Fibroblast of the conjunctiva (primary cell): ENCODE data around the gene TPPP.
"Not testable (repeated sequence)": the region's sequence is repeated elsewhere in the genome, so short reads cannot be mapped to it uniquely, and the experiment has no call there.

Experiments
- DNase-seq: peaks from one replicate; pipeline ENCODE4 v3.0.0-alpha.2; 2010; ENCODE audit warnings: low read depth

TPPP gene

GRCh38 chr5:645421-645820, 47.7 kb downstream of the TPPP start:
- no peak for DNase-seq

DNA sequence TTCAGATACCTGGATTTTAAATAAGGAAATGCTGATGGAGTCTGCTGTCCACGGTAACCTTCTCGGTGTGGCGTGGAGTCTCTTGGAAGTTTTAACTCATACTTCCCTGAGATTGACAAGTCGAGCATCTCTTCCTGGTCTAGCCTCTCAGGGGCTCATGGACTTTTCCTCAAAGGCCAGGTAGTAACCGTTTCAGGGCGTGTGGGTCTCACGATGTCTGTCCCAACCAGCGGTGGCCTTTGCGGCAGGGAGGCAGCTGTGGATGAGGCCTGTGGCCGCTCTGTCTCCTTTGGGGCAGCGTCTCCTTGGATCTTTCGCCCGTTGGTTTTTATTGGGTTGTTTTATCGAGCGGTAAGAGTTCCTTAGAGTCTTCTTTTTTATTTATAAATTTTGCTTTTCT, 48.2 kb downstream of the TPPP start:
- DNase-seq = no peak

- no peak for DNase-seq
Observed at GRCh38 chr5:644509-644908, 48.6 kb downstream of the TPPP start.

- no peak for DNase-seq
Observed at GRCh38 chr5:643811-644271, 49.3 kb downstream of the TPPP start.

DNA sequence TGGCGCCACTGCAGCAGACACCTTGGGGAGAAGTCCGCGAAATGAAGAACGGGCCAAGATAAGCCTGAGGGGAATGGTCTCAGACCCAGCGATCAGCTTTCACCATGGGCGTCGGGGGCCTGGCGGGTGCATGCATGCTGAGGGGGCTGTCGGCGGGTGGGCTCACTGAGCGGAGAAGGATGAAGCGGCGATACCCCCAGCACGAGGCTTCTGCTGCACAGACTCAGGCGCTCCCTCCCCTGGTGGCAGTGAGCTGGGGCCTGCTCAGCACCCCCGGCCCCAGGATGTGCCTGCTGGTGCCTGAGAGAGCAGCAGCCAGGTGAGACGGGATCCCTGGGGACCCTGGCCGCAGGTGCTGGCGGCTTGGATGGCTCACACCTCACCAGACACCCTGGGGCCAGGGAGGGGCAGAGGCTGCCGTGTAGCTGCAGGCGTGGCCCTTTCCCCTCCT, 49.8 kb downstream of the TPPP start:
- DNase-seq = no peak

GRCh38 chr5:642481-642880, 50.7 kb downstream of the TPPP start:
- no peak for DNase-seq

DNA sequence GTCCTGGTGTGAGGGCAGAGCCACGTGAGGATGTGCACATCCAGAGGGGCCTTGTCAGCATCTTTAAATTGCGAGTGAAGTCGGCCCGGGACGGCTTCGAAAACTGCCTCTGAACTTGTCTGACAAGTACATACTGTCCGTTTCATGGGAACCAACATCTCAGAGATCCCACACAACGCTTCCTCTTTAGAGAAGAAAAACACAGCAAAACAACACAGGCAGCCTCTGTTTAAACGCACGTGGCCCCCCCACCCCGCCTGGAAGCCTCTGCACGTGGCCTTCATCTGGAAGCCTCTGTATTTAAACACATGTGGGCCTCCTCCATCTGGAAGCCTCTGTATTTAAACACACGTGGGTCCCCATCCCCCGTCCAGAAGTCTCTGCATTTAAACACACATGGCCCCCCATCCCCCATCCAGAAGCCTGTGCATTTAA, 51.8 kb downstream of the TPPP start:
- DNase-seq = no peak

- DNase-seq = no peak
Observed at GRCh38 chr5:640461-641330, 52.5 kb downstream of the TPPP start.

DNA sequence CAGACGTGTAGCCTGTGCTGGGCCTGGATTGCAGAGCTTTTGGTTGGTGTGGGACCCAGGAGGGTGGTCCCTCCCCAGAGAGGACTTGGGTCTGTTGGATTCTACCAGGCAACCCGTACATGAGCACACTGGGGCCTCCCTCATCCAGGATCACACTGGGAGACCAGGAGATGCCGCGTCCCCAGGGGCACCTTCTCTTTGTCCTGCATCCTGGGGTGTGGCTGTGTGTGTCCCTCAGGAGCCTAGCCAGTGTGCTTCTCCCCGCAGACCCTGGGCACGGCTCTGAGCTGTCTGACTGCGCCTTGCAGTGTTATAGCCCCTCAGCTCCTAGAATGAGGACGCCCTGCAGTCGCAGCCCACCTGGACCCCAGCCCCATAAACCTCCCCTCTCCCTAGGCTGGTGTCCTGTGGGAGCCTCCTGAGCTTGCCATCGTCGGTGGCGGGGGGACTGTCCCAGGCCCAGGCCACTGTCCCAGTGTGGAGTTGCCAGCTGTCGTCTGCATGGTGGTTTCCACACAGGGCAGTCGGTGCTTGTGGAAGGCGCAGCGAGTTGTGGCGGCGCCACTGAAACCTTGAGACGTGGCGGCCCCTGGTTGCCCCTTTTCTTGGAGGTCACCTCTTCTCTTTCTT, 53.5 kb downstream of the TPPP start:
- DNase-seq = no peak

- DNase-seq = no peak
Observed at GRCh38 chr5:639253-639530, 54.0 kb downstream of the TPPP start.

DNA sequence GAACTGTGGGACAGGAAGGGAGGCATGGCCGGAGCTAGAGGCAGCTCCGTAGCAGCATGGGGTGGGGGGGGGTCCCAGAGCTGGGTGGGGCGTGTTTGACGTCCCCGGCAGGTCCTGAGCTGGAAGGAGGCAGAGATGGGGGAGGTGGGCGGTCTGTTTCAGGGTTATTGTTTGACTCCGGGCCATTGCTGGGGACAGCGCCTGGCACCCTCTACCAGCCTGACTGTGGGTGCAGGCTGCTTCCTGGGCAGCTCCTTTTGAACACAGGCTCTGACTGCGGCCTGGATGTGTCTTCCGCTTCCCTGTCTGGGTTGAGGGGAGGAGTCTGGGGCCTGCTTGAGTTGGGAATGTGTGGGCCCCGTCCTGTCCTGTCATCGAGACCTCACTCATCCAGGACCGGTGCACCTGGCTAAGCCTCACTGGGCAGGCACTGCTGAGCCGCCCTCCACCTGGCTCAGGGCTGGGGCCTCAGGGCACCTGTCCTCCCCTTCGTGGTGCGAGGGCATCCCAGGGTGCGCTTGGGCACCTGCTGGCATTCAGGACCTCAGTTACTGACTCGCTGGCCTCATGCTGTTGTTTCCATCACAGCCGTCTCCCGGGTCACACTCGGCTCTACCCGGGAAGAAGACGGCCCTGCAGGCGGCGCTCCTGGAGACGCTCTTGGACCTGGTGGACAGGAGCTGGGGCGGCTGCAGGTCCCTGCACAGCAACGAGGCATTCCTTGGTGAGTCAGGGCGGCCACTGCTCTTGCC, 54.5 kb downstream of the TPPP start:
- no peak for DNase-seq

DNA sequence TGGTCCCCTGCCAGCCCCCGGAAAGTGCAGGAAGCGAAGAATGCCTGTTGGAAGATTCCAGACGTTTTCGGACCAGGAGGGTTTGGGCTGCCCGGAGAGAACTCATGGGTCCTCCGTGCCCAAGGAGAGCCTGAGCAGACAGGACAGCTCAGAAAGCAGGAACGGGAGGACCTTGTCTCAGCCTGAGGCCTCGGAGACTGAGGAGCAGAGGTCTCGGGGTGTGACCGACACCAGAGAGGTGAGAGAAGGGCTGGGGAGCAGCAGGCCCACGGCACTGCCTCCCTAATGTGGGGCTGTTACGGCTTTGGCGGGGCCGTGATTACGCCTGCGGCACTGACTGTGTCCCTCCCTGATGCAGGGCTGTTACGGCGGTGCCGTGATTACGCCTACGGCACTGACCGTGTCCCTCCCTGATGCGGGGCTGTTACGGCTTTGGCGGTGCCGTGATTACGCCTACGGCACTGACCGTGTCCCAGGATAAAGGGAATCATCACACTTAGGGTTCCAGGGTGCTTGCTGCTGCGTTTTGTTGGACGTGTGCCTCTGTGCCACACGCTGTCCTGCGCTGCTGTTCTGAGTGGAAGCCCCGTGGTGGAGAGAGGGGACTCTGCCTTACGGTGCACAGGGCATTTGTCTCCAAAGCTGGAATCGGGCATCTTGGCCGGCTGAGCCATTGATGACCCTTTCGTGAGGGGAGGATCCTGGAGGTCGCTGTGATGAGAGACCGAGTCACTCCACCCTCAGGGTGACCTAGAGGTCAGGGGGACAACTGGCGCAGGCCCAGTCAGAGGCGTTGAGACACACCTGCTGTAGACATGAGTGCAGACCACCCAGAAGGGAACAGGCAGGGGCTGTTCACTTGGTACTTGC, 55.3 kb downstream of the TPPP start:
- DNase-seq = no peak

DNA sequence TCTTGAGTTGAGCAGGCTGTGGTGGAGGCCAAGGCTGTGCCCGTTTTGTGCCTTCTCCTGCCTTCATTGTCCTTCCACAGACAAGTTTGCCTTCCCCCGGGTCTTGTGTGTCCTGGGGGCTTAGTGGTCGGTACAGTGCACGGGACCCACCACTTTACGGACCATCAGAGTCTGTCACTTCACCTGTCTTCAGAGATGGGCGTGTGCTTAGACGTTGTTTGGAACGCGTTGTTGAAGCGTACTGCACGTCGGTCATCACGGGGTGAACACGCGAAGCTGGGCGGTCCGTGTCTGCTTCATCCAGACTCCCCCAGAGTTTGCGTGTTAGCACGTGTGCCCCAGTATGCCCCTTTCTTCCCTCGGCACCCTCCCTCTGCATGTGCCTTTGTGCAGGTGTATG, 56.2 kb downstream of the TPPP start:
- no peak for DNase-seq

DNA sequence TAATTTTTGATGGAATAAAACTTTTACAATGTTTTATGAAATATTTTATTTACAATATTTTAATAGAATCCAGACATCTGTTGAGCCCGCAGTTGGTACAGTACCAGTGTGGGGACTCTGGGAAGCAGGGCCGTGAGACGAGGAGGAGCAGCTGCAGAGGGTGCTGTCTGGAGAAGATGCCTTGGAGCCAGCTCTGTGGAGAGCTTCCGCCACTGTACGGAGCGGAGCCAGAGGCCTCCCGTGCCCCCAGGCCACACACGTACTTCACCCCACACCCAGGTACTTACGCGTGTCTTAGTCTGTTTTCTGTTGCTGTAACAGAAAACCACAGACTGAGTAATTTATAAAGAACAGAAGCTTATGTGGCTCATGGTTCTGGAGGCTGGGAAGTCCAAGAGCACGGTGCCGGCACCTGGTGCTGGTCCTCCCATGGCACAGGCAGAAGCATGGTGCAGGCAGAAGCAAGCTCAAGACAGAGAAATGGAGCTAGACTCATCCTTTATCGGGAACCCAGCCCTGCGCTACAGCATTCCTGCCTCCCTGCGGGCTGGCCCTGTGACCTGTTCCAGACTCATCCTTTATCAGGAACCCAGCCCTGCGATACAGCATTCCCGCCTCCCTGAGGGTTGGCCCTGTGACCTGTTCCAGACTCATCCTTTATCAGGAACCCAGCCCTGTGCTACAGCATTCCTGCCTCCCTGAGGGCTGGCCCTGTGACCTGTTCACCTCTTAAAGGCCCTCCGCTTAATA, 57.7 kb downstream of the TPPP start:
- no peak for DNase-seq

DNA sequence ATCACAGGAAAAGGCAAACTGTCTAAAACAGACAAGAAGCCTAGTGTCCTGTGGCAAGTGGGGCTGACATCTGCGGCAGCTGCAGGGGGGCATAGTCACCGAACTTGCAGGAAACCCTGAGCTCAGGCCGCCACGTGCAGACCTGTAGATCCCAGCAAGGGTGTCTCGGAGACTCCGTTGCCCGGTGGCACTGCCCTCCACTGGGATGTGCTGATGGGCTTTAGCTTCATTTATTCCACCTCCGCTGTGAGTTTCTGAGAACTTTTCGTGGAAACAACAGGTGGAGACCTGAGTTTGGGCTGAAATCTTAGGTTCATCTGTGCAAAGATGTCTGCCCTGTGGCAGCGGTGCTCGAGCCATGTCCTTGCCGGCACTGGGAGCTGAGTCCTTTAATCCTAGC, 59.0 kb downstream of the TPPP start:
- DNase-seq = no peak

DNA sequence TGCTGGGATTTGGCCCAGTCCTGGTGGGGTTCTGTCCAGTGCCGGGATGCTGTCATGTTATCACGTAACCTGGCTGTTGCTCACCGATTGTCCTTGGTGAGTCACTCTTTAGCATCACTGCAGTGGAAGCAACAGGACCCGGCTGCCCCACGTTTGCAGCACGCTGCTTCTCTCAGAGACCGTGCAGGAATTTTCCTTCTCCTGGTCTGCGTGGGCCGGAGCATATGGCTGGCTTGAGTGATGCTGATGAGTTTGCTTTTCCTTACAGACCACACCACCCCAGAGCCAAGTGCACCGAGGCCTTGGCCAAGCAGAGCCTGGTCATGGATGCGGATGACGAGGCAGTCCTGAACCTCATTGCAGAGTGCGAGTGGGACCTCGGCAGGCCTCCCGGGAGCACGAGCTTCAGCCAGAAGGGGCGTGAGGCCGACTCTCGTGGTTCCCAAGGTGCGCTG, 59.6 kb downstream of the TPPP start:
- DNase-seq = no peak

DNA sequence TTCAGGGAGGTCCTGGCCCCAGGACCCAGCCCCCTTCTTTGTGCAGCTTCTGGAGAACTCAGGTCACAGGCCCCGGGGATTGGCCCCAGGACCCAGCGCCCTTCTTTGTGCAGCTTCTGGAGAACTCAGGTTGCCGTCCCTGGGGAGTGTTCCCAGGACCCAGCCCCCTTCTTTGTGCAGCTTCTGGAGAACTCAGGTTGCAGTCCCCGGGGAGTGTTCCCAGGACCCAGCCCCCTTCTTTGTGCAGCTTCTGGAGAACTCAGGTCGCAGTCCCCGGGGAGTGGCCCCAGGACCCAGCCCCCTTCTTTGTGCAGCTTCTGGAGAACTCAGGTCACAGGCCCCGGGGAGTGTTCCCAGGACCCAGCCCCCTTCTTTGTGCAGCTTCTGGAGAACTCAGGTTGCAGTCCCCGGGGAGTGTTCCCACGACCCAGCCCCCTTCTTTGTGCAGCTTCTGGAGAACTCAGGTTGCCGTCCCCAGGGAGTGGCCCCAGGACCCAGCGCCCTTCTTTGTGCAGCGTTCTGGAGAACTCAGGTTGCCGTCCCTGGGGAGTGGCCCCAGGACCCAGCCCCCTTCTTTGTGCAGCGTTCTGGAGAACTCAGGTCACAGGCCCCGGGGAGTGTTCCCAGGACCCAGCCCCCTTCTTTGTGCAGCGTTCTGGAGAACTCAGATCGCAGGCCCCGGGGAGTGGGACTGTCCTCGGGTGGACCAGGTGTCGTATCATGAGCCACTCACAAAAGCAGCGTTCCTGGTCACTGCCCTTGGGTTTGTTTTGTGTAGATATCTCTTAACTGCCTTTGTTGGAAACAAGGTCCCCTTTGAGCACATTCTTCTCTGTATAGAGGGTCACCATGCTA, 64.6 kb downstream of the TPPP start:
- not testable (repeated sequence) for DNase-seq

DNA sequence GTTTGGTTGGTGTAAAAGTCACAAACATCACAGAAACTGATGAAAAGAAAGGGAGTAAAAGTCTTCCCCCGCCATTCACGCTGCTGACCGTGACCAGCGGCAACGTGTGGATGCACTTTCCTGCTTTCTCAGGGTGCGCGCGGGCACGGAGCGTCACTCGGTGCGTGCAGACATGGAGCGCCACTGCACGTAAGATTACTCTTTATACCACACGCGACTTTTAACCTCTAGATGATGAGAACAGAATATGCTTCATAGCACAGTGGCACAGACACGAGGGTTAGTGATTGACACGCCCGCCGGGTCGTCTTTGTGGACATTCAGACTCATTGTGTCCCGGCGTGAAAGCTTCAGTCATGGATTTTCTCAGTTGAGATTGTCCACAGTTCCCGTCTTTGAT, 65.3 kb downstream of the TPPP start:
- DNase-seq = no peak

DNA sequence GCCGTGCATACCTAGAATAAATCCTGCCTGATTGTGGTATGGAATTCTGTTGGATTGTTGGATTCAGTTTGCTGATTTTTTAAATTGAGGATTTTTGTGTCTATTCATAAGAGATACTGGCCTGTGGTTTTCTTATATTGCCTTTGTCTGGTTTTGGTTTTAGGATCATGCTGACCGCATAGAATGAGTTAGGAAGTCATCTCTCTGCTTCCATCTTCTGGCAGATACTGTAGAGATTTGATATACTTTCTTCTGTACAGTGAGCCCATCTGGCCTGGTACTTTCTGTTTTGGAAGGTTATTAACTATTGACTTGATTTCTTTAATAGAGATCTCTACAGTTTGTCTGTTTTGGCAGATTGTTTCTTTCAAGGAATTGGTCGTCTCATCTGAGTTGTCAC, 66.3 kb downstream of the TPPP start:
- no peak for DNase-seq

- no peak for DNase-seq
Observed at GRCh38 chr5:625516-625915, 67.6 kb downstream of the TPPP start.

- no peak for DNase-seq
Observed at GRCh38 chr5:624951-625230, 68.3 kb downstream of the TPPP start.
